ENCODE measurements around the gene HIBCH.
"Not testable (repeated sequence)": the region's sequence is repeated elsewhere in the genome, so short reads cannot be mapped to it uniquely, and the experiment has no call there.

HIBCH gene

GRCh38 chr2:190325588-190325987 lies 6.0 kb upstream of the HIBCH start:
- Histone ChIP-seq H3K9ac (ENCODE audit: low read length) (no peak overlapping the region), H3K4me1 (ENCODE audit: insufficient read depth, low read length) (peaks cover 3% of the 10 kb centered on the region), H3K36me3 (ENCODE audit: insufficient read depth, low read length) (no peaks in the 10 kb centered on the region), H3K9me3 (ENCODE audit: low read length) (no peaks in the 10 kb centered on the region), H3K27ac (ENCODE audit: low read depth, low read length) (no peak overlapping the region), H3K27me3 (ENCODE audit: control insufficient read depth in 1 of 2, insufficient read depth in 2 of 2, low read length in 2 of 2) (no peaks in the 10 kb centered on the region), H3K4me3 (ENCODE audit: low read depth in 1 of 2, low read length in 2 of 2) (no peak overlapping the region)

GRCh38 chr2:190323406-190323805 lies 3.8 kb upstream of the HIBCH start:
- H3K36me3 ChIP-seq (ENCODE audit: insufficient read depth, low read length) = no peaks in the 10 kb centered on the region

DNA sequence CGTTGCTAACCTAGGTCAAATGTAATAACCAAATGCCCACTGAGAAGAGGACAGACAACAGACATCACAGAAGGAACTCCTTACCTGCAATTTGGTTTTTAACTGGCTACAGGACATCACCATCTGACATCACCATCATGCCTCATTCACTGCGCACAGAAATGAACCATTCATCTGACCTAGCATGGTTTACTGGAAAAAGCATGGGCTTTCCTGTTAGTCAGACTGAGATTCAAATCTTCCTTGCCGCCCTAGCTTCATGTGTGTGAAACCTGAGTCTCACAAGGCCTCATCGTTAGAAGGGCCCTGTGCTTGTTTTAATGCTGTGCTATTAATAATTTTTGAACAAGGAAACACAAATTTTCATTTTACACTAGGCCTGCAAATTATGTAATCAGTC lies 1.1 kb upstream of the HIBCH start:
- no peaks in the 10 kb centered on the region for H3K9me3 ChIP-seq (ENCODE audit: low read length)
- no peak overlapping the region for H3K9ac ChIP-seq (ENCODE audit: low read length)
- H3K27me3 ChIP-seq (ENCODE audit: control insufficient read depth in 1 of 2, insufficient read depth in 2 of 2, low read length in 2 of 2) = no peaks in the 10 kb centered on the region
- H3K27ac ChIP-seq (ENCODE audit: low read depth, low read length) = no peak overlapping the region
- H3K36me3 ChIP-seq (ENCODE audit: insufficient read depth, low read length) = no peaks in the 10 kb centered on the region
- peaks cover 23% of the 10 kb centered on the region for H3K4me1 ChIP-seq (ENCODE audit: insufficient read depth, low read length)
- H3K4me3 ChIP-seq (ENCODE audit: low read depth in 1 of 2, low read length in 2 of 2) = peak overlapping the region in 1 of 2 donors; percentile 85

More at GRCh38 chr2:190323406-190323805, 3.8 kb upstream of the HIBCH start:
- no peak overlapping the region for H3K27ac ChIP-seq (ENCODE audit: low read depth, low read length)
- H3K27me3 ChIP-seq (ENCODE audit: control insufficient read depth in 1 of 2, insufficient read depth in 2 of 2, low read length in 2 of 2) = no peaks in the 10 kb centered on the region
- no peak overlapping the region for H3K9ac ChIP-seq (ENCODE audit: low read length)
- H3K4me3 ChIP-seq (ENCODE audit: low read depth in 1 of 2, low read length in 2 of 2) = no peak overlapping the region
- peaks cover 13% of the 10 kb centered on the region for H3K4me1 ChIP-seq (ENCODE audit: insufficient read depth, low read length)
- H3K9me3 ChIP-seq (ENCODE audit: low read length) = no peaks in the 10 kb centered on the region

- H3K4me3 ChIP-seq (ENCODE audit: low read depth in 1 of 2, low read length in 2 of 2) = peak overlapping the region; percentile 85 to 91
- H3K27me3 ChIP-seq (ENCODE audit: control insufficient read depth in 1 of 2, insufficient read depth in 2 of 2, low read length in 2 of 2) = no peaks in the 10 kb centered on the region
- peak overlapping the region; percentile 79 for H3K27ac ChIP-seq (ENCODE audit: low read depth, low read length)
- no peaks in the 10 kb centered on the region for H3K36me3 ChIP-seq (ENCODE audit: insufficient read depth, low read length)
- H3K4me1 ChIP-seq (ENCODE audit: insufficient read depth, low read length) = peaks cover 31% of the 10 kb centered on the region
- H3K9ac ChIP-seq (ENCODE audit: low read length) = peak overlapping the region; percentile 18
- no peaks in the 10 kb centered on the region for H3K9me3 ChIP-seq (ENCODE audit: low read length)
Measured at GRCh38 chr2:190318931-190319554, 583 bp downstream of the HIBCH start.

- H3K36me3 ChIP-seq (ENCODE audit: insufficient read depth, low read length) = no peaks in the 10 kb centered on the region
- peak overlapping the region in 1 of 2 donors; percentile 85 for H3K4me3 ChIP-seq (ENCODE audit: low read depth in 1 of 2, low read length in 2 of 2)
- no peaks in the 10 kb centered on the region for H3K9me3 ChIP-seq (ENCODE audit: low read length)
- peak overlapping the region; percentile 18 for H3K9ac ChIP-seq (ENCODE audit: low read length)
- H3K27me3 ChIP-seq (ENCODE audit: control insufficient read depth in 1 of 2, insufficient read depth in 2 of 2, low read length in 2 of 2) = no peaks in the 10 kb centered on the region
- H3K27ac ChIP-seq (ENCODE audit: low read depth, low read length) = peak overlapping the region; percentile 79
- peaks cover 31% of the 10 kb centered on the region for H3K4me1 ChIP-seq (ENCODE audit: insufficient read depth, low read length)
Measured at GRCh38 chr2:190318514-190318913, 1.1 kb downstream of the HIBCH start.

DNA sequence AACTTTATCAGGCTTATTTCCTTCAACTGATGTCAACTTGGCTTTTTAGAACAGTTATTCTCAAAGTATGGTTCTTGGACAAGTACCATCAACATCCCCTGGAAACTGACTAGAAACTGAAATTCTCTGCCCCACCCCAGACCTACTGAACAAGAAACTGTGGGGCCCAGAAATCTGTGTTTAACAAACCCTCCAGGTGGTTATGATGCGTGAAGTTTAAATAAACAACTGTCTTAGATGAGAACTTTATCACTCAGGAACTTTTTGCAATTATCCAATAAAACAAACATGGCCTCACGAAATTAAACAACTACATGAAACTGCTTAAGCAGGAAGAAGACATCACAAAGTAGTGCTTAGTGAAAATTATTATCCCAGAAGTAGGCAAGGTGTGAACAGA lies 4.4 kb downstream of the HIBCH start:
- H3K27ac ChIP-seq (ENCODE audit: low read depth, low read length) = no peak overlapping the region
- peaks cover 6% of the 10 kb centered on the region for H3K36me3 ChIP-seq (ENCODE audit: insufficient read depth, low read length)
- H3K9me3 ChIP-seq (ENCODE audit: low read length) = no peaks in the 10 kb centered on the region
- H3K4me3 ChIP-seq (ENCODE audit: low read depth in 1 of 2, low read length in 2 of 2) = no peak overlapping the region
- no peaks in the 10 kb centered on the region for H3K27me3 ChIP-seq (ENCODE audit: control insufficient read depth in 1 of 2, insufficient read depth in 2 of 2, low read length in 2 of 2)
- peaks cover 25% of the 10 kb centered on the region for H3K4me1 ChIP-seq (ENCODE audit: insufficient read depth, low read length)
- no peak overlapping the region for H3K9ac ChIP-seq (ENCODE audit: low read length)

DNA sequence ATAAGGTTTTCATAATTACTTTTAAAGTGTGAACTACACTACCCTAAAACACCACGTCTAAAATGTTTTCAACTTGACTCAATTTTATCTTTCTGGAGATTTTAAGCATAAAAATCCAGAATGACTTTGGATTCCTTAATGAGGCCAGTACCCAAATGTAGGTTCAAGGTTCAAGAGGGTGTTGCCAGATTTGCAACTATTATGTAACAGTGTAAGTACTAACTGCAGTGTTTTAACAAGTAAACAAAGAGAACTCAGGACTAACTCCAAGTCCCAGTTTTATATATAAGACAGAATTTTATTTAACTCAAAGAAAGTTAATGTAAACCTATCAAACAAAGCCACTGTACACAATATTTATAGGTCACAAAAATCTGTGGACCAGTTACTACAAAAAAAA lies 5.7 kb downstream of the HIBCH start:
- Histone ChIP-seq H3K9ac (ENCODE audit: low read length) (no peak overlapping the region), H3K27ac (ENCODE audit: low read depth, low read length) (no peak overlapping the region), H3K9me3 (ENCODE audit: low read length) (no peaks in the 10 kb centered on the region), H3K4me1 (ENCODE audit: insufficient read depth, low read length) (peaks cover 22% of the 10 kb centered on the region), H3K27me3 (ENCODE audit: control insufficient read depth in 1 of 2, insufficient read depth in 2 of 2, low read length in 2 of 2) (no peaks in the 10 kb centered on the region), H3K36me3 (ENCODE audit: insufficient read depth, low read length) (peaks cover 8% of the 10 kb centered on the region), H3K4me3 (ENCODE audit: low read depth in 1 of 2, low read length in 2 of 2) (no peak overlapping the region)

- H3K36me3 ChIP-seq (ENCODE audit: insufficient read depth, low read length) = peaks cover 12% of the 10 kb centered on the region
- not testable (repeated sequence) for H3K4me3 ChIP-seq (ENCODE audit: low read depth in 1 of 2, low read length in 2 of 2); H3K27ac ChIP-seq (ENCODE audit: low read depth, low read length); H3K9ac ChIP-seq (ENCODE audit: low read length); H3K27me3 ChIP-seq (ENCODE audit: control insufficient read depth in 1 of 2, insufficient read depth in 2 of 2, low read length in 2 of 2); H3K9me3 ChIP-seq (ENCODE audit: low read length)
- H3K4me1 ChIP-seq (ENCODE audit: insufficient read depth, low read length) = peaks cover 14% of the 10 kb centered on the region
Measured at GRCh38 chr2:190312635-190313025, 7.0 kb downstream of the HIBCH start.

GRCh38 chr2:190311893-190312634 lies 7.6 kb downstream of the HIBCH start:
- Histone ChIP-seq H3K36me3 (ENCODE audit: insufficient read depth, low read length) (peaks cover 12% of the 10 kb centered on the region), H3K4me1 (ENCODE audit: insufficient read depth, low read length) (peaks cover 9% of the 10 kb centered on the region)

DNA sequence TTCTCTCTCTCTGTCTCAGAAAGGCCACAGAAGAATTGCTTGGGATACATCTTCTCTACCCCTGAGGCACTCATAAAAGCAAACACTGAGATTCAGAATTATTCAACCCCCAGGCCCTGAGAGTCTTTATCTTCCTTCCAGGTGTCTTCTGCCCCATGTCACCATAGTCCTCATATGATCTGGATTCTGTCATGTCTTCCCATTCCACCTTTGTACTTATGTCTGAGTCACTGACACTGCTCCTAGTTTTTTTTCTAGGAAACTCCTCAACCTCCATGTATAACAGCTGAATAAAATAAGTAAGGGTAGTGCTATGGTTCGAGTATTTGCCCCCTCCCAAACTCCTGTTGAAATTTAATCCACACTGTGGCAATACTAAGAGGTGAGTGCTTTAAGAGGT lies 11.6 kb downstream of the HIBCH start:
- H3K4me1 ChIP-seq (ENCODE audit: insufficient read depth, low read length) = no peaks in the 10 kb centered on the region
- H3K9ac ChIP-seq (ENCODE audit: low read length) = no peak overlapping the region

More at GRCh38 chr2:190311893-190312634, 7.6 kb downstream of the HIBCH start:
- no peaks in the 10 kb centered on the region for H3K9me3 ChIP-seq (ENCODE audit: low read length)
- H3K9ac ChIP-seq (ENCODE audit: low read length) = no peak overlapping the region
- no peak overlapping the region for H3K27ac ChIP-seq (ENCODE audit: low read depth, low read length)
- no peaks in the 10 kb centered on the region for H3K27me3 ChIP-seq (ENCODE audit: control insufficient read depth in 1 of 2, insufficient read depth in 2 of 2, low read length in 2 of 2)
- H3K4me3 ChIP-seq (ENCODE audit: low read depth in 1 of 2, low read length in 2 of 2) = no peak overlapping the region

DNA sequence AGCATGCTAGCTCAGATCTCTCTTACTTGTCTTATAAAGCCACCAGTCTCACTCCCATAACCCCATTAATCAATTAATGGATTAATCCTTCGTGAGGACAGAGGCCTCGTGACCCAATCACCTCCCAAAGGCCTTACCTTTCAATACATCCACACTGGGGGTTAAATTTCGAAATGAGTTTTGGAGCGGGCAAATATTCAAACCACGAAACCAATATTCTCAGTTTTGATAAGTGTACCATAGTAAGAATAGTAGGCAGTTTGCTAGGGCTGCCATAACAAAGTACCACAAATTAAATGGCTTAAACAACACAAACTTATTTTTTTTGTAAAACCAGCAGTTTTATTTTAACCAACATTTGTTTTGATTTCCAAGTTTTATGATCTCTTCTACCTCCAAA lies 15.2 kb downstream of the HIBCH start:
- peaks cover 6% of the 10 kb centered on the region for H3K36me3 ChIP-seq (ENCODE audit: insufficient read depth, low read length)
- H3K27me3 ChIP-seq (ENCODE audit: control insufficient read depth in 1 of 2, insufficient read depth in 2 of 2, low read length in 2 of 2) = no peaks in the 10 kb centered on the region
- H3K9me3 ChIP-seq (ENCODE audit: low read length) = no peaks in the 10 kb centered on the region
- H3K4me1 ChIP-seq (ENCODE audit: insufficient read depth, low read length) = no peaks in the 10 kb centered on the region
- no peak overlapping the region for H3K4me3 ChIP-seq (ENCODE audit: low read depth in 1 of 2, low read length in 2 of 2)
- H3K27ac ChIP-seq (ENCODE audit: low read depth, low read length) = no peak overlapping the region
- H3K9ac ChIP-seq (ENCODE audit: low read length) = no peak overlapping the region

More for the DNA sequence above, 11.6 kb downstream of the HIBCH start:
- Histone ChIP-seq H3K27ac (ENCODE audit: low read depth, low read length) (no peak overlapping the region), H3K9me3 (ENCODE audit: low read length) (no peaks in the 10 kb centered on the region), H3K36me3 (ENCODE audit: insufficient read depth, low read length) (peaks cover 12% of the 10 kb centered on the region), H3K4me3 (ENCODE audit: low read depth in 1 of 2, low read length in 2 of 2) (no peak overlapping the region), H3K27me3 (ENCODE audit: control insufficient read depth in 1 of 2, insufficient read depth in 2 of 2, low read length in 2 of 2) (no peaks in the 10 kb centered on the region)

DNA sequence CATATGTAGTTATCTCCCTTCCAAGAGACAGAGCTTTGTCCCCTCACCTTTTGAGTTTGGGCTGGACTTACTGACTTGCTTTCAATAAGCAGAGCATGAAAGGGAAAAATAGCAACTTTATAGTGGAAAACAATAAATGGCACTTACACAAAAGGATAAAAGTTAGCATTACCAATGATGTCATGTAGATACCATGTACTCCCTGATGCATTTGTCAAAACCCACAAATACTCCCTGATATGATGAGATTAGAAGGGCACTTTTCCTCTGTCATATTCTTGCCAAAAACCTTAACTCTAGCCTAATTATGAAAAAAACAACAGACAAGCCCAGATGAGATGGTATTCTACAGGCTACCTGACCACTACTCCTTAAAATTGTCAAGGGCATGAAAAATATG lies 16.0 kb downstream of the HIBCH start:
- no peaks in the 10 kb centered on the region for H3K27me3 ChIP-seq (ENCODE audit: control insufficient read depth in 1 of 2, insufficient read depth in 2 of 2, low read length in 2 of 2)
- no peak overlapping the region for H3K27ac ChIP-seq (ENCODE audit: low read depth, low read length)
- H3K9me3 ChIP-seq (ENCODE audit: low read length) = no peaks in the 10 kb centered on the region
- no peaks in the 10 kb centered on the region for H3K4me1 ChIP-seq (ENCODE audit: insufficient read depth, low read length)
- H3K4me3 ChIP-seq (ENCODE audit: low read depth in 1 of 2, low read length in 2 of 2) = no peak overlapping the region
- H3K9ac ChIP-seq (ENCODE audit: low read length) = no peak overlapping the region
- H3K36me3 ChIP-seq (ENCODE audit: insufficient read depth, low read length) = peaks cover 2% of the 10 kb centered on the region

Measured in muscle layer of colon (tissue), 2 donors.